ENCODE data around the gene PLRG1. TPM values are rescaled to one million over a fixed set of nuclear protein-coding genes. Genes with fewer than 3 reads are reported as not detected.

PLRG1 gene
- total RNA-seq, 2 donors from 2014 or later = 43.2 to 51.0 TPM

GRCh38 chr4:154578919-154579318 is 28.7 kb upstream of the PLRG1 start:
- intact Hi-C loops (cut with DNase I) = no loop called here
- ATAC-seq (no peak), DNase-seq (no peak)

- ATAC-seq (no peak), DNase-seq (no peak)
- intact Hi-C loops (cut with DNase I) = no loop called here
Observed at GRCh38 chr4:154577324-154577723, 27.1 kb upstream of the PLRG1 start.

DNA sequence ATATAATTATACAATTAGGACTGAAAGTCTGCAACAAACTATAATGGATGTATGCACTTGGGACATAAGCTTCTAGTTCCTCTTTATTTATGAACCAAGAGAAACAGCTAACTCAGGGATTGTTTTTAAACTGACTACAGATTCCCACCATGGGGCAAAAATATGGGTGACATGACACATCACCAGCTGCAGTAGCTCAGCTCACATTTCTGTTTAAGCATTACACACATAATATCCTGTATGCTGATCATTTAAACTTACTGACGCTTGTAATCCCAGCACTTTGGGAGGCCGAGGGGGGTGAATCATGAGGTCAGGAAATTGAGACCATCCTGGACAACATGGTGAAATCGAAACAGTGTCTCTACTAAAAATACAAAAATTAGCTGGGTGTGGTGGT is 24.1 kb upstream of the PLRG1 start:
- DNase-seq = no peak
- ATAC-seq = no peak
- intact Hi-C loops (cut with DNase I) = no loop called here

DNA sequence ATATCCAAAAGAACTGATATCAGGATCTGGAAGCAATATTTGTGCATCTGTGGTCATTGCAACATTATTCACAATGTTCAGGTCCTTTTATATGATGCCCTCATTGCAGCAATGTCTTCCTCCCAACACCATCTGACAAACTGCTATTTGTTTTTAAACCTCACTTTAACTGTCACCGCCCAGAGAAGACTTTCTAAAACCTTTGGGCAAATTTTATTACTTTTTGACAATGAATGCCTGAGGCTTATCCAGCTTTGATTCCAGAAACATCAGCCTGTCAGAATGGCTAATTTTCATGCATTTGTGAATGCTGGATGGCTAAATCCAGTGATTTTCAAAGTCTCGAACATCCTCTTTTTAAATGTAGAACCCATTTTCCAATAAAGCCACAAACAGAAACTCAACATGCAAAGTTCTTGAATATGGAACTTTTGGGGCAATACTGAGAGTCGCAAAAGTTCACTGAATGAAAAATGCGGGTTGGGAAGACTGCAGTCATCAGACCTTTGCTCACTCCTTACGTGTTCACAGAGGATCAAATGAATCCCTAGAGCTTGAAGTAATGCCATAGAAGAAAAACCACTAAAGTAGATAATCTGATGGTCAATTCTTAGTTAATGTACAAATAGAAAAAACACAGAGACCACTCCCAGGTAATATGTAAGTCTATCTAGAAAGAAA is 23.1 kb upstream of the PLRG1 start:
- ATAC-seq (no peak), DNase-seq (no peak)
- intact Hi-C loops (cut with DNase I) = no loop called here

GRCh38 chr4:154569584-154569983 is 19.4 kb upstream of the PLRG1 start:
- no peak for DNase-seq
- intact Hi-C loops (cut with DNase I) = no loop called here
- ATAC-seq = no peak

DNA sequence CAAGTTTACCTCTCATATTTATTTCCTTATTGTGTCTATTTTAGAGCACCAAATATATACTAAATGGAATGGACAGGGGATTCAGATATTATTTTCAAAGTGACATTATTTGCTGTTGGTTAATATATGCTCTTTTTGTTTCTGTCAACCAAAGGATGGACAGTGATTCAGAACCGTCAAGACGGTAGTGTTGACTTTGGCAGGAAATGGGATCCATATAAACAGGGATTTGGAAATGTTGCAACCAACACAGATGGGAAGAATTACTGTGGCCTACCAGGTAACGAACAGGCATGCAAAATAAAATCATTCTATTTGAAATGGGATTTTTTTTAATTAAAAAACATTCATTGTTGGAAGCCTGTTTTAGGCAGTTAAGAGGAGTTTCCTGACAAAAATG is 18.8 kb upstream of the PLRG1 start:
- DNase-seq = no peak
- intact Hi-C loops (cut with DNase I) = no loop called here
- ATAC-seq = no peak

DNA sequence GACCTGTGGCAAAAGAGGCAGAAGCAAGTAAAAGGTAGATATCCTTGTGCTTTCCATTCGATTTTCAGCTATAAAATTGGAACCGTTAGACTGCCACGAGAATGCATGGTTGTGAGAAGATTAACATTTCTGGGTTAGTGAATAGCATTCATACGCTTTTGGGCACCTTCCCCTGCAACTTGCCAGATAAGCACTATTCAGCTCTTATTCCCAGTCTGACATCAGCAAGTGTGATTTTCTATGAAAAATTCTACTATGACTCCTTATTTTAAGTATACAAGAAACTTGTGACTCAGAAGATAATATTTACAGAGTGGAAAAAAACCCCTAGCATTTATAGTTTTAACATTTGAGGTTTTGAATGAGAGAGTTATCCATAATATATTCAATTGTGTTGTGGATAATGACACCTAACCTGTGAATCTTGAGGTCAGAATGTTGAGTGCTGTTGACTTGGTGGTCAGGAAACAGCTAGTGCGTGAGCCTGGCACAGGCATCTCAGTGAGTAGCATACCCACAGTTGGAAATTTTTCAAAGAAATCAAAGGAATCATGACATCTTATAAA is 16.5 kb upstream of the PLRG1 start:
- intact Hi-C loops (cut with DNase I) = no loop called here
- DNase-seq = no peak
- ATAC-seq = no peak

DNA sequence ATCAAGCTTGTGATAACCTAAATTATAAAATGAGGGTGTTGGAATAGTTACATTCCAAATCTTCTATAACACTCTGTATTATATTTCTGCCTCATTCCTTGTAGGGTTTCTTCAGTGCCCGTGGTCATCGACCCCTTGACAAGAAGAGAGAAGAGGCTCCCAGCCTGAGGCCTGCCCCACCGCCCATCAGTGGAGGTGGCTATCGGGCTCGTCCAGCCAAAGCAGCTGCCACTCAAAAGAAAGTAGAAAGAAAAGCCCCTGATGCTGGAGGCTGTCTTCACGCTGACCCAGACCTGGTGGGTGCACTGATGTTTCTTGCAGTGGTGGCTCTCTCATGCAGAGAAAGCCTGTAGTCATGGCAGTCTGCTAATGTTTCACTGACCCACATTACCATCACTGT is 15.5 kb upstream of the PLRG1 start:
- no peak for ATAC-seq
- intact Hi-C loops (cut with DNase I) = no loop called here

DNA sequence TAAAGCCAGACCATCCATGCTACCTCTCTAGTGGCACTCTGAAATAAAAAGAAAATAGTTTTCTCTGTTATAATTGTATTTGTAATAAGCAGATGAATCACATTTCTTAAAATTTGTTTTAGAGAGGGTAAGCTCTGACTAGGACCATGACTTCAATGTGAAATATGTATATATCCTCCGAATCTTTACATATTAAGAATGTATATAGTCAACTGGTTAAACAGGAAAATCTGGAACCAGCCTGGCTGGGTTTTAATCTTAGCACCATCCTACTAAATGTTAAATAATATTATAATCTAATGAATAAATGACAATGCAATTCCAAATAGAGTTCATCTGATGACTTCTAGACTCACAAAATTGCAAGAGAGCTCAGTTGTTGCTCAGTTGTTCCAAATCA is 14.1 kb upstream of the PLRG1 start:
- no peak for ATAC-seq
- DNase-seq = no peak
- intact Hi-C loops (cut with DNase I) = no loop called here

More for the DNA sequence above, 15.5 kb upstream of the PLRG1 start:
- no peak for DNase-seq

DNA sequence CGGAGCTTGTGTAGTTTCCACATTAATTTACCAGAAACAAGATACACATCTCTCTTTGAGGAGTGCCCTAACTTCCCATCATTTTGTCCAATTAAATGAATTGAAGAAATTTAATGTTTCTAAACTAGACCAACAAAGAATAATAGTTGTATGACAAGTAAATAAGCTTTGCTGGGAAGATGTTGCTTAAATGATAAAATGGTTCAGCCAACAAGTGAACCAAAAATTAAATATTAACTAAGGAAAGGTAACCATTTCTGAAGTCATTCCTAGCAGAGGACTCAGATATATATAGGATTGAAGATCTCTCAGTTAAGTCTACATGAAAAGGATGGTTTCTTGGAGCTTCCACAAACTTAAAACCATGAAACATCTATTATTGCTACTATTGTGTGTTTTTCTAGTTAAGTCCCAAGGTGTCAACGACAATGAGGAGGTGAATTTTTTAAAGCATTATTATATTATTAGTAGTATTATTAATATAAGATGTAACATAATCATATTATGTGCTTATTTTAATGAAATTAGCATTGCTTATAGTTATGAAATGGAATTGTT is 12.6 kb upstream of the PLRG1 start, which contains the start of gene FGB:
Gene FGB (plus strand): TSS at position 315 of the 558 bp plus-strand sequence. CDS start 8 bp downstream, at position 323.
- no peak for ATAC-seq

DNA sequence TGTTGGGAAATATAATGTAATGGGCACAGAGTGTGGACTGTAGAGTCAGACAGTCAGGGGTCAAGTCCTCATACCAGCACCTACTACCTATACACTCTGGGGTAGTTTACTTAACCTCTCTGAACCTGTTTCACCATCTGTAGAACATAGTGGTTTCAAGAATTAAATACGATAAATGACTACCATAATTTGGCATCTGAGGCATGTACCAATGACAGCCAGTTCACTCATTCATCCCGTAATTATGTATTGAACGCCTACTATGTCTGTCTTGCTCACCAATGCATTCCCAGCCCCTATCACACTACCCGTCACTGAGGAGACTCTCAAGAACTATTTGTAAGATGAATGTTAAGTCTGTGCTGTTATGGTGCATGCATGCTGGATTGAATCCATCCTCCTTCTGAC is 10.6 kb upstream of the PLRG1 start:
- intact Hi-C loops (cut with DNase I) = no loop called here
- DNase-seq (no peak), ATAC-seq (no peak)

More for the DNA sequence above, 12.6 kb upstream of the PLRG1 start, which contains the start of gene FGB:
- no peak for DNase-seq
- intact Hi-C loops (cut with DNase I) = no loop called here

- DNase-seq (no peak), ATAC-seq (no peak)
- intact Hi-C loops (cut with DNase I) = no loop called here
Observed at GRCh38 chr4:154560419-154560801, 10.2 kb upstream of the PLRG1 start.

DNA sequence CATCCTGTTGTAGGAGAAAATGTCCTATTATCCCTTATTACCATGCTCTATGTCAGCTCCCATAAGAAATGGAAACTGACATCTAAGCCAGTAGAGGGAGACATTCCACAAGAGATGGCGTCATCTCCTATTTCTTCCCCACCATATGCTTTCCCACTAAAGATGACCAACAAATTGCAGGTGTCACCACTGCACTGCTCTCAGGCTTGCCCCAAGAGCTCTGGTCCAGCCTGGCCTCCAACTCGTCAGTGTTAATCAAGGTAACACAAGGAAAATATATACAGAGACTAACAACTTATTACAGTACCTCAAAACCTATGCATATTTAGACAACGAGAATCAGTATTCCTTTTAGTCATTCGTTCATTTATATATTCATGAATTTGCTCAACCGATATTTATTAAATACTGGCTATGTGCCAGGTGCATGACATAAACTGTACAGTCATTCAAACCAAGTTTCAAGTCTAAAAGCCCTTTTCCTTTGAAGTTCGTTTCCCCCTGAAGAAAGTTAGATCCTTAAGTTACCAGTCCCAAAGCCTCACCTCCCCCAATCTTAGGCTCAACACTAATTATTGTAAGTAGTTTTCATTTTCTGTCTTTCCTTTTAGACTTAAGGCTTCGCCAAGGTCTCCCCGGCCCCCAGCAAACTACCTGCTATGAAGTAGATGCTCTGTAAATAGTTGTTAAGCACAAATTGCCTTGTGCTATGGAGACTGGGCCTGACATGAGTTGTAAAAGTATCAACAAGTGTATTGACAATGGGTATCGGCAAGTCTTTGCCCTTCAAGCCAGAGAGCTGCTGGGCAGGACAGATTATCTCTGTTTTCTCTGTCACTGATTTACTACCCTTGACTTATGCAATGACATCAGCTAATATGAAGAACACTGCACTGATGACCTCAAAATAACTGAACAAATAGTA is 9.6 kb upstream of the PLRG1 start:
- DNase-seq = no peak
- intact Hi-C loops (cut with DNase I) = loop anchor here (10.0 kb wide), 2 partner anchors 55 to 815 kb away; partner anchors contain the start of genes FGG (in 1 of the 2) and MAP9 (in 1 of the 2)
- peak in 1 of 2 donors; percentile 16 for ATAC-seq

GRCh38 chr4:154559141-154559493 is 8.9 kb upstream of the PLRG1 start:
- intact Hi-C loops (cut with DNase I) = loop anchor here (10.0 kb wide), 2 partner anchors 56 to 816 kb away; partner anchors contain the start of genes FGG (in 1 of the 2) and MAP9 (in 1 of the 2)
- DNase-seq (no peak), ATAC-seq (no peak)

DNA sequence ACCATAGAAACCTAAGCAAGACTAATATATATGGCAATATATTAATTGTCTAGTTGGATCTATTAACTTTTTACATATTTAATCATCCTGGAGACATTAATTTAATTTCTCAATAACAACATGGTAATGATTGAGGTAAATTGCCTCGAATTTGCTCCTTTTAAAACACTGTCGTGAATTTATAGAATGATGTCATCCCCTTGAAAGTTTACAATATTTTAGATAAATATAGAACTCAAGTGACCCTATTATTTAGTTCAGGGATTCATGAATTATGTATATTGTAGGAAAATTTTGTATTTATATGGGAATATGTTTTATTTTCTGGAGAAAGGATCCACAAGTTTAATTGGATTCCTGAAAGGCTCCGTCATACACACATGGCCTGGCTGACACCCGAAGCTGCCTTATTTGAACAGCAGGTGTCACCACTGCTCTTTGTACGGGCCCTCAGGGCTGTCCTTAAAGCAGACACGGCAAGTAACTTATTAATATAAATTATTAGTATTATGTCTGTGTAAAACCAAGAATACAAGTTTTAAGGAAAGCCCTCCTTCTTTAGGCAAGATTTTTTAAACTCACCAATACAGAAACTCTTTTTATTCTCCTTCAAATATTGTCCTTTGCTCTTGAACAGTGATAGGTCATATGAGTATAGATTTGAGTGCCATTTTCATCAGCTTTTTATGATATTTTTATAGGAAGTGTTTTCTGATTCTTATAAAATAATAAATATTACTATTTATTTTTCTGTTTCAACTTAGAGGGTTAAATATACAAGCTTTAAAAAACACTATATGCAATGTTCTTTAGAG is 1.9 kb upstream of the PLRG1 start:
- DNase-seq (peak; percentile 72), ATAC-seq (peak; percentile 67 to 73)
- intact Hi-C loops (cut with DNase I) = loop anchor here (1.0 to 10.0 kb wide), 4 partner anchors 63 to 823 kb away; partner anchors contain the start of genes FGG (in 1 of the 2) and MAP9 (in 1 of the 2)

- no peak for DNase-seq
- intact Hi-C loops (cut with DNase I) = no loop called here
Observed at GRCh38 chr4:154545689-154546088, 4.5 kb downstream of the PLRG1 start.

DNA sequence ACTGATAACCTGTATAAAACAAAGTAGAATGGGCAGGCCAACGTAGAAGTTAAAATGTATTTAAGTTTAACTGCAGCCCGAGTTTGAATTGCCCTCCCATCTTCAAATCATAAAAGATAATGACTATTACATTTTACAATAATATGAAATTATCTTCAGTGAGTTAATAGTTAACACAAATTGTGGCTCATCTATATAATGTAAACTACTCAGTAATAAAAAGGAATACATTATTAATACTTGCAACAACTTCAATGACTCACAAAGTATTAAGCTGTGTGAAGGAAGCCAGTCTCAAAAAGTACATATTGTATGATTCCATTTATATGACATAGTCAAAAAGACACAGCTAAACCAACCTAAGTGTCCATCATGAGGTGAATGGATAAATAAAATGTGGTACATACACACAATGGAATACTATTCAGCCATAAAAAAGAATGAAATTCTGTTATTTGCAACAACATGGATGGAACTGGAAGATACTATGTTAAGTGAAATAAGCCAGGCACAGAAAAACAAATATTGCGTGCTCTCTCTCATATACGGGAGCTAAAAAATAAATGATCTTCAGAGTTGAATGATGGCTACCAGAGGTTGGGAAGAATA is 7.8 kb downstream of the PLRG1 start:
- DNase-seq = no peak
- ATAC-seq = no peak
- intact Hi-C loops (cut with DNase I) = no loop called here

More at GRCh38 chr4:154545689-154546088, 4.5 kb downstream of the PLRG1 start:
- ATAC-seq = no peak

GRCh38 chr4:154534296-154534695 is 15.9 kb downstream of the PLRG1 start:
- intact Hi-C loops (cut with DNase I) = no loop called here
- DNase-seq (no peak), ATAC-seq (no peak)

Data from left cardiac atrium (tissue), 4 donors.